ENCODE data around the gene CAMK2B.
A peak's percentile ranks its signal among the peaks of the same experiment; 100 is the strongest.

The CAMK2B gene

DNA sequence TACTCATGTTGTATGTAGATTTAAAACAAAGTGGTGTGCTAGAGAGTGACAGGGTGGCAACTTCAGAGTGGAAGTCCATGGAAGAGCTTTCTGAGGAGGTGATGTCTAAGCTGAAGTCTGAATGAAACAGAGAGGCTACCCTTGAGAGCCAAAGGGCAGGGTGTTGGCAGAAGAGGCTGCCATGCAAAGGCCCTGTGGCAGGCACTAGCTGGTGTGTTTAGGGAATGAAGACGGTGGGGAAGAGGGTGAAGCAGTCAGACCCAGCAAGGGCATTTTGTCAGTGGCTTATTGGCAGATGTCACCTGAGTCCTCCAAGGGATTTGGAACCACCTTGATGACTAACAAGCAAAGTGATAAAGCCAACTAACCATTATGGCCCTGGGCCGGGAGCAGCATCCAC lies 3.7 kb upstream of the CAMK2B start:
- DNase-seq = no peak

GRCh38 chr7:44327981-44328380 lies 2.6 kb upstream of the CAMK2B start:
- DNase-seq = no peak

DNA sequence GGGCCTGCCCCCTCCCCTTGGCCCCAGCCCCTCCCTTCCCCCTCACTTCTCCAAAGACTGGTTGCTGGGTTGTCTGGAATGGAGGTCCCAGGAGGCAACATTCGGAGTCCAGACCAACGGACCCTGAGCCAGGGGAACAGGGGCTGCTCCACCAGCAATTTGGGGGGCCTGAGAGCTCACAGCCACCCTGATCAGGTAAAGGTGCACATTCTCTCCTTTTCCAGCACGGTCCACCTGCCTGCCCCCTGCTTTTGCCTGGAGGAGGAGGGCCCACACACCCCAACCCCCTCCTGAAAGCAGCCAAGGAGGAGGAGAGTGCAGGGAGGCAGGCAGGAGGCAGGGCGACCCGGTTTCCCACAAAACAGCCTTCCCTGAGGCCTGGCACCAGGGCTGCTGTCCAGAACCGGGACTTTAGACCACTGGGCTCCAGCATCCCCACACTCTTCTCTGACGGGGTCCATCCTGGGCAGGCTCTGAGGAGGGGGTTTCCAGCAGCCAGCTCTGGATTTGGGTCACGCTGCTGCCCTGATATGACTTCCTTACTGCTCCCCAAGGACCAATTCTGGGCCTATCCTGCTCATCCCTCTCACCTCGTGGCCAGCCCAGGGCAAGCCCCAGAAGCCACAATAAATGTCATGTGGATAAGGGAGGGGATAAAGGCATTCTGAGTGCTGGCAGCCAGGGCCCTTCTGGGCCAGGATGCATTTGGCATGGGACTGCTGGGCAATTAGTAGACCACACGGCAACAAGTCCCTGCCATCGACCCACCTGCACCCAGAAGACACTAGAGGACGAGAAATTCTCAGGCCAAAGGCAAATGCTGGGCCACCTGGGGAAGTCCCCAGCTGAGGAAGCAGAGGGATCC lies 1.1 kb upstream of the CAMK2B start:
- DNase-seq = no peak

DNA sequence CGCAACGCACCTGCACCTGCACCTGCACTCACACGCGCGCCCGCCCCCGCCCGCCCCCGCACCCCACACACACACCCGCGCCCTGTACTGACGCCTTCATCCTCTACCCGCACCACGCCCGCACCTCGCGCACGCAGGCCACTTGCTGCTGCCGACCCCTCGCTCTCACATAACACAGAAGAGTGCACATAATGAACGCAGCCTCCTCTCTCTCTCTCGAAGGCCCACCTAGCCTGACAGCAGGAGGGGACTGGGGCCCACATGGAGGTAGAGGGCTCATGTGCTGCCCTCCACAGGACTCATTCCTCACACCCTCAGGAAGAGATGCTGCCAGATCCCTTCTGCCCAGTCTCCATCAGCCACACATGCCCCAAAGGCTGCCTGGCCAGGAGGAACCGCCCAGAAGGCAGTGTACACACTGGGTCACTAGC lies 432 bp upstream of the CAMK2B start:
- DNase-seq = no peak

DNA sequence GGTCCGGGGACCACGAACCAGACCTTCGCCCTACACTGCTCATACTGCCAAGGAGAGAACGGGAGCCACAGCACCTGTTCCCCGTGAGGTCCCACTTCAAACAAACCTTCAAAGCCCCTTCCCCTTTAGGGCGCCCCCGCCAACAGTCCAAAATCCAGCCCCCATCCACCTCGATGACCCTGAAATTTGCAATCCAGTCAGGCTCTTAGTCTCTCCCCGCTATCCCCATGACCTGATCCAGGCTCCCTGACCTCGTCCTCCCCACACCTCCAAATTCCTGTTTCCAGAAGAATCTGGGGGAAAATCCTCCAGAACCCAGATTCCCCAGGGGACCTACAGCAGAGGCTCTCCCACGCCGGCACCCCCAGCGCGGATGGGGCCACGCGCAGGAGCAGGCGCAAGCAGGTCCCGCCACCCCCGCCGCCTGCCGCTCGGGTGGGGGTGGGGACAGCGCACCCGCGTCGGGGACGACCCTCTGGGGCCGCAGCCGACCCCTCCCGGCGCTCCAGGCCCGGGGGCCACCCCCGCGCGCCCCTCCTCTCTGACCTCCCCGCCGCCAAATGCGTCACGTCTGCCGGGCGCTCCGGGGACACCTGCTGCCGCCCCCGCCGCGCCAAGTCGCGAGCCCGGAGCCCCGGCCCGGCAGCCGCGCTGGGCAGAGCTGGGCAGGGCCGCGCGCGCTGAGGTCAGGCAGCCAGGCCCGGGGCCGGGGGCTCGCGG lies 753 bp downstream of the CAMK2B start:
- DNase-seq = no peak

- DNase-seq = no peak
These were observed 1.3 kb downstream of the CAMK2B start for GRCh38 chr7:44324204-44324480.

DNA sequence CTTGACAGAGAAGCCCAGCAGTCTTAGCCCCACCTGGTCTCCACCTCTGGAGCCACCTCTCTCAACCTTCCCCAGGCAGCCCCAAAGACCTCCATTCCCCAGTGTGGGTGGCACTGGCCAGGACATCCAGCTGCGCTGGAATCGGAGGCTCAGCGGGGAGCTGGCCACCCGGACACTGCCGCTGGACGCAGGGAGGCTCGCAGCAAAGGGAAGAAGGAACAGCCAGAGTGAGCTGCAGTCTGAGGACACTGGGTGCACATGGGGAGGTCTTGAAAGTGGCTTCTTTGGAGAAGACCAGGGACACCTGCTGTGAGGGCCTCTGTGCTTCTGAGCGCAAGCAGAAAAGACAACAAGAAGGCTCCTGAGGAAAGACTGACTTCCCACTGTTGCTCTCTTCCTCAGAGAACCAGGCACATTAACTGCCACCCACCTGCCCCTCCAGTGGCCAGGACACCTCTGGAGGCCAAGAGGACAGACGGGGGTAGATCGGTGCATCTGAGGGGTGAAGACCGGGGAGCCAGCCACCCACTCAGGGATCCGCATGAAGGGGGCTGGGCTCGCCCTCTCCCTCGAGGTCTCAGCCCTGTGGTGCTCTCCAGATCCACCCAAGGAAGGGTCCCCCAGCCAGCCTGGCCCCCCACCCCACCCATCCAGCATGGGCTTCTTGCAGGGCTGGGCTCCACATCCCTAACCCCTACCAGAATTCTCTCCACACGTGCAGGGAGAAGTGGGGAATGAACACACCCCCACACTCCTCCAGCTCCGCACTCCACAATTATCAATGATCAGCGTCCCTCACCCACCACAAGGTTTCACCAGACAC lies 1.8 kb downstream of the CAMK2B start:
- DNase-seq = no peak

GRCh38 chr7:44322631-44323363 lies 2.6 kb downstream of the CAMK2B start:
- DNase-seq = no peak

- no peak for DNase-seq
These were observed 3.6 kb downstream of the CAMK2B start for GRCh38 chr7:44321796-44322195.

GRCh38 chr7:44320794-44321371 lies 4.5 kb downstream of the CAMK2B start:
- no peak for DNase-seq

DNA sequence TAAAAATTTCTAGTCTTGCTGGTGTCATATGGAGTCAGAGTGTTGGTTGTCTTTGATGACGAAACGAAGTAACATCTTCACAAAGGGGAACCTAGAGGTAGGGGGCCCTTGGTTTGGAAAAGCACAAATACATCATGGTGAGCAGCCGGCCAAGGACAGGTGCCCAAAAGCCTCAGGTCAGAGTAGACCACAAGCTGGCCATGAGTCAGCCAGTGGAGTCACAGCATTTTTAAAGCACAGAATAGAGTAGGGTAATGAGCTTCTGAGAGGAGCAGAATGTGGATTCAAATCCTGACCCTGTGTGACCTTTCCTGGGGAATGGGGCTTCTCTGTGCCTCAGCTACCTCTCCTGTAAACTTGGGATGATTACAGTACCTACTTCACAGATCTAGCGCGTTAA lies 5.3 kb downstream of the CAMK2B start:
- no peak for DNase-seq

GRCh38 chr7:44318332-44318731 lies 7.1 kb downstream of the CAMK2B start:
- DNase-seq = no peak

DNA sequence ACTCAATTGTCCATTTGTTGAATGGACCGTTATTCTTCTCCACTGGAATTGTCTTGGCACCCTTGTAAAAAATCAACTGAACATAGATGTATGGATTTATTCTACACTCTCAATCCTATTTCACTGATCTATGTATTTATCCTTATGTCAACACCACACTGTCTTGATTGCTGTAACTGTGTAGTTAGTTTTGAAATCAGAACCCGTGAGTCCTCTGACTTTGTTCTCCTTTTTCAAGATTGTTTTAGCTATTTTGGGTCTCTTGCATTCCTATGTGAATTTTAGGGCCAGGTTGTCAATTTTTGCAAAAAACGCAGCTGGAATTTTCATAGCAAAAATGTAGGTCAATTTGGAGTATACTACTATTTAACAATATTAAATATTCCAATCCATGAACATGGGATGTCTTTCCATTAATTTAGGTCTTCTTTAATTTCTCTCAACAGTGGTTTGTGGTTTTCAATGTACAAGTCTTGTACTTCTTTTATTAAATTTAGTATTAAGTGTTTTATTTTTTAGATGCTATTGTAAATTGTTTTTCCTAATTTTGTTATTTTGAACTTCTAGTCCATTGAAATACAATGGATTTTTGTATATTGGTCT lies 10.0 kb downstream of the CAMK2B start:
- no peak for DNase-seq

DNA sequence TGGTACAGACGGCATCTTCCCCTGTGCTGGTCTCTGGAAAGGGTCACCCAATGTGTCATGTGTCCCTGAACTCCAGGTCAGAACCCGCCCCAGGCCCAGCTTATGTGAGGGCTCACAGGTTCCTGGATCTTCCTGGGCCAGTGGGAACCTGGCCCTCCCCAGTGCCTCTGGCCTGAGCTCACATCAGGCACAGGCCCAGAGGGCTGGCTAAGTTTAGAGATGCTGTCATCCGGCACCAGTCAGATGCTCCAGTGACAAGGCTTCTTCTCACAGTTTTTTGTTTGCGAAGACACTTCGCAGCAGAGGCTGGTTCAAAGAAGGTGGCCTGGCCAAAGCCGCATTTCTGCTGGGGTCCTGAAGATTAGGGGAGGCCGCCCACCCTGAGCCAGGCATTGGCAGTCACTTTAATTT lies 11.8 kb downstream of the CAMK2B start:
- DNase-seq = no peak

GRCh38 chr7:44313016-44313415 lies 12.4 kb downstream of the CAMK2B start:
- no peak for DNase-seq

GRCh38 chr7:44311561-44312495 lies 13.6 kb downstream of the CAMK2B start:
- no peak for DNase-seq

DNA sequence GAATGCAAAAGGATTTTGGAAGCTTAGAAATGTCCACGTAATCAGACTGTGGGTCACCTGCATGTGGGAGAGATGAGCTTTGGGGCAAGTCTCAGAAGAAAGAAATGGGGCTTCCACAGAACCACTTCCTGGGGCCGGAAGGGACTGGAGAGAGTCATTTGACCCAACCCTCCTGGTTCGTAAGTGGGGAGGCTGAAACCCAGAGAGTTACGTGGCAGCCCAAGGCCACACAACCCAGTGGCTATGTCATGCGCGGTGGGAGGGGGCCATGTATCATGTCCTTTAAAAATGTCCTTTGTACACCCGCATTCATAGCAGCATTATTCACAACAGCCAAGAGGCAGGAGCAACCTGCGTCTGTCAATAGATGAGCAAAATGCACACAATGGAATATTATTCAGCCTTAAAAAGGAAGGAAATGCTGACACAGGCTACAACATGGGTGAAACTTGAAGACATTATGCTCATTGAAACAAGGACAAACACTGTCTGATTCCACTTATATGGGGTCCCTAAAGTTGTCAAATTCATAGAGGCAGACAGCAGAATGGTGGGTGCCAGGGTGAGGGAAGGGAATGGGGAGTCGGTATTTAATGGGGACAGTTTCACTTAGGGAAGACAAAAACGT lies 15.1 kb downstream of the CAMK2B start:
- no peak for DNase-seq

GRCh38 chr7:44309271-44310091 lies 15.9 kb downstream of the CAMK2B start:
- DNase-seq = peak; percentile 29

- no peak for DNase-seq
These were observed 16.7 kb downstream of the CAMK2B start for GRCh38 chr7:44308596-44309270.
